GM21367 (cell line): ENCODE measurements around the gene SLC51B.
A peak's percentile ranks its signal among the peaks of the same experiment; 100 is the strongest.
"Not testable (repeated sequence)": the region's sequence is repeated elsewhere in the genome, so short reads cannot be mapped to it uniquely, and the experiment has no call there.

Experiments
- ATAC-seq: cut with Tn5 transposase; IDR thresholded peaks from one replicate; pipeline ENCODE4 v1.9.1; 2021; ENCODE audit not compliant: unreplicated experiment

SLC51B gene

DNA sequence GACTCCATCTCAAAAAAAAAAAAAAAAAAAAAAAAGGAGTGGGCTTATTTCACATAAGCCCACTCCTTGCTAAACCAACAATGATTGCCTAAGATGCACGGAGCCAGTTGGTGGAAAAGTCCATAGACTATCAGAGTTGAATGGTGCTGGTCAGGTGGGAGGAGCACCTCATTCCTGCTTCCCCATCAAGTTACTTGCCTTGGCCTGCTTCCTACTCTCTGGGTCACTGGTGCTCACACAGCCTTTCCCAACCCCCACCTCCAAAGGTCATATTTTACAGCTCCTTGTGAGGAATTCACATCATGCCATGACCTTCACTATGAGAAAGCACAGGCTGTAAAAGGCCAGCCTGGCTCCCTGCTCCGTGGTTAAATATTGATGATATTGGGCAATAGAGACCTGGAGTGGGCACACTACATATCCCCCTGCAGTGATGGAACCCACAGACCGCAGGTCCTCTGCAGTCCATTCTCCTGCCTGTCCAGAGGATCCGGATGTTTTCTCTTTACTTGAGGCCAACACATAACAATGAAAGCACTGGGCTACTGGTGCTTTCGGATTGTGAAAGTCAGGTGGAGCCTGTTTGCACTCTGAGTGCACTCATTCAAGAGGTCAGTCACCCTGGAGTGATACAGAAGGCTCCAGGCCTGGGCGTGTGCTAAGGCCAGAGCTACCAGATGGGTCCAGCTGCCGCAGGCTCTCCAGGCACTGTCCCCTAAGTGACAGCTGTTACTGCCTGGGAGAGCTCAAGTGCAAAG is at the start of gene SLC51B:
TSS of gene SLC51B (plus strand) at position 664 of the 758 bp plus-strand sequence. CDS start 4,618 bp downstream, outside the sequence.
- no peak for ATAC-seq

DNA sequence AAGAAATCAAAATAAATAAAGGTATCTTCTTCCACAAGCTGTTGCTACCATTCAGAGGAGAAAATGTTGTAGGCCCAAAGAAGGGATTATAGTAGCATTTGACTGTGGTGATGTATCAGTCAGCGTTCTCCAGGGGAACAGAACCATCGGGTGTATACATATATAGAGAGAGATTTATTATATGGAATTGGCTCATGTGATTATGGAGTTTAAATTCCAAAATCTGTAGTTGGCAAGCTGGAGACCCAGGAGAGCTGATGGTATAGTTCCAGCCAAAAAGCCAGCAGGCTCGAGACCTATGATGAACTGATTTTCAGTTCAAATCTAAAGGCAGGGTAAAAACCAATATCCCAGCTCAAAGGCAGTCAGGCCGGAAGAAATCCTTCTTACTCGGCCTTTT is 48.1 kb upstream of the SLC51B start:
- ATAC-seq = no peak

DNA sequence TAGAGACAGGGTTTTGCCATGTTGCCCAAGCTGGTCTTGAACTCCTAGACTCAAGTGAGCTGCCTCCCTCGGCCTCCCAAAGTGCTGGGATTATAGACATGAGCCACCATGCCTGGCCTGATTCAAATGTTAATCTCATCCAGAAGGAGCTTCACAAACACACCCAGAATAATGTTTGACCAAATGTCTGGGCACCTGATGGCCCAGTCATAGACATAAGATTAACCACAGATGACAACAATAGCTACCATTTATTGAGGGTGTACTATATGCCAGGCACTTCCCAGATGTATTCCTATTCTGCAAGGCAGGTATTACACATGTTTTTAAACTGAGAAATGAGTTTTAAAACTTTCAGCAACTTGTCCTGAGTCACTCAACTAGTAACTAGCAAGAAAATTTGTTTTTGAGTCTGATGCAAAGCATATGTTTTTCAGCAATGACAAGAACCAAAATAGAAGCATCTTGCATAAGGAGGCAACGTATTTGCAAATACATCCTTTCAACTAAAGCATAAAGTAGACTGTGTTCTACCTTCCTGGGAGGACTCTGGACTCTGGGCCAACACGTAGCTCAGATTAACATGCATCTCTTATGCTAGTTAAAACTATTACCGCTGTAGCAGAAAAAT is 47.3 kb upstream of the SLC51B start:
- no peak for ATAC-seq

DNA sequence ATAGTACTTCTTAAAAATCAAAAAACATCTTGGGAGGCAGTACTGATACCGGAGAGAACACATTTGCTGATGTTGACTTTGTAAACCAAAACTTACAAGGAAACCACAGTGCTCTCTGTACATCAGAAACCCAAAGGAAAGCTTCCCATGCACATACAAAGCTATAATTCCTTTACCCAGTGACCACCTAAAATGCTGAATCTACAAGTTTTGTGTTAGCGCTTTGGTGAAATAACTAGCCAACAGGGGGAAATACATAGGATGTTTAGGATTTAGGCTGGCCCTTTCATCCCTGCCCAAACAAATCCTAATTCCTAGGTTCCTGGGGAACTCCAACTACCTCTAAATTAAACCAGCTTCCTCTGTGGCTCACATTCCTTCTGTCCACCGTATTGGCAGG is 40.2 kb upstream of the SLC51B start:
- no peak for ATAC-seq

DNA sequence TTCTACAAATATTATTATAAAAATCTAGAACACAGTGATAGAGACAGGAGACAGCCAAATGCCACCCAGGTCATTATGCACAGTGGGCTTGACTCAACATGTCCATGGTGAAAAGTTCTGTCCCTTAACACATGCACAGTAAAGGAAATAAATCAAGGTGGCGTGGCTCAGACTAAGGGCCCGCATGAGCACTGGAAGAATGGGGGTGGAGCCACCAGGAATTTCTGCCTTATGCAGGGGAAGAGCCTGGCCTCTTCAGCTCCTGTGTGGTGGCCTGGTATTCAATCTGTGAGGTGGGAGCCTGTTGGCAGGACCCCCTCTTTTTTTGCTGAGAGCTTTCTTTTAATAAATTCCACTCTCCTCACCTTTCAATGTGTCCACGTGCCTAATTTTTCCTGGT is 38.3 kb upstream of the SLC51B start:
- ATAC-seq = no peak

DNA sequence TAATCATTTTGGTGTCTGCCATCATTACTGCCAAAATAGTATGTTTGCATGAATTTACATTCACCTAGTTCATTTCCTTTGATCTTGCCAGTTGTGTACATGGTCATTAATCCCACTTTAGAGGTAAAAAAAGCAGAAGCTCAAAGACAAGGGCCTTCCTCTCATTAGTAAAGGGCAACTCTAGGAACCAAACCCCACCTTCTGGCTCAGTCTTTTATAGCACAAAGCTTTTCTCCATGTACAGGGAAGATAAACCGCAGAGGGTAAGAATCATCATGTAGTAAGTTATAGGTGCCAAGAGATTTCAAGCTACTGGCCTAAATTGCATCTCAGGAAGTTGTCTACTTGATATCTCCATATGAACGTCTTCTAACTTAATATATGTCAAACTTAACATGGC is 36.2 kb upstream of the SLC51B start:
- no peak for ATAC-seq

DNA sequence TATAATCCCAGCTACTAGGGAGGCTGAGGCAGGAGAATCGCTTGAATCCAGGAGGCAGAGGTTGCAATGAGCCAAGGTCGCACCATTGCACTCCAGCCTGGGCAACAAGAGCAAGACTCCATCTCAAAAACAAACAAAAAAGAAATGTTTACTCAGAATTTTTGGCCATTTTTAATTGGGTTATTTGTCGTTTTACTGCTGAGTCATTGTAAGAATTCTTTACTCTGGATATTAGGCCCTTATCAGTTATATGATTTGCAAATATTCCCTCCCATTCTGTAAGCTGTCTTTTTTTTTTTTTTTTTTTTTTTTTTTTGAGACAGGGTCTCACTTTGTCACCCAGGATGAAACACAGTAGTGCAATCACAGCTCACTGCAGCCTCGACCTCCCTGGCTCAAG is 34.0 kb upstream of the SLC51B start:
- ATAC-seq = not testable (repeated sequence)

DNA sequence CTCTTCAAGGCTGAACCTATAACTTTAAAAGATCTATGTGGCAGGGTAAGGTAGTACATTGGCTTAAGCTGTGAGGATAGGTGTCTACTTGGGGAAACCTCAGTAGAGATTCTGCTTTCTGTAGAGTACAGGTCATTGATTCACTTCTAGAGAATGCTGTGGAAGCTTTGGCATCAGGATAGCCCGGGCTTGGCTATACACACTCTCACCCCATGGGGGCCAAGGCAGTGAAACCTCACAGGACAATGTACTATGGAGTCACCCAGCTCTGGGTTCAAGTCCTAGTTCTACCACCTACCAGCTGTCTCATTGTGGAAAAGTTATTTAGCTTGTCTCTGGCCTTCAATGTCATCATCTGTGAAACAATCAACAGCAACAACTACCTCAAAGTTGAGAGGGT is 24.8 kb upstream of the SLC51B start:
- no peak for ATAC-seq

DNA sequence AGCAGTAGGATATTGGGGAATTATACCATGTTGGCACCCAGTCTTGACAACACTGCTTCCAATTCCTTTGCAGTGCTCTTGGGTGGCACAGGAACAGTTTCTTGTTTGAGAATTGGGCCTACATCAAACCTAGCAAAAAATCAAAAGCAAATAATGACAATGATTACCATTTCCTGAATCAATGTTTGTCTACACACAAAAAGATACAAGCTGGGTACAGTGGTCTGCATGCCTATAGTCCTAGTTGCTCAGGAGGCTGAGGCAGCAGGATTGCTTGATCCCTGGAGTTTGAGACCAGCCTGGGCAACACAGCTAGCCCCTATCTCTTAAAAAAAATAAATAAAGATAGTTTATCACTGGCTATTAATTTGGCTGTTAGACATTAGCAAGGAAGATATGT is 23.7 kb upstream of the SLC51B start:
- no peak for ATAC-seq

DNA sequence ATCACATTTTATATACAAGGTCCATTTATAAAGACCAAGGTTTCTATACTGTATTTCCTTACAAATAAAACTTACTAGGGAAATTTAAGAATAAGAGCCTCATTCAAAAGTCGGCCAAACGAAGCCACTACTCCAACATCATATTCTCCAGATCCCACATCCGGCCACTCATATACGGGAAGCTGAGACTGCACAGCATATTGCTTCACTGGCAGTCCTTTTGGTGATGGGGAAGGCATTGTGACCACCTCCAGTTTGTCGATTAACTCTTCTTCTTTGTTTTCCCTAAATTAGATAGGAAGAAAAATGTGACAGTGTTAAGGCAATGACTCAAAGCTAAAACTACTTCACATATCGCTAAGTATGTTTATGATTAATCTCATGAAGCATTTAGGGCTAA is 18.4 kb upstream of the SLC51B start:
- no peak for ATAC-seq

DNA sequence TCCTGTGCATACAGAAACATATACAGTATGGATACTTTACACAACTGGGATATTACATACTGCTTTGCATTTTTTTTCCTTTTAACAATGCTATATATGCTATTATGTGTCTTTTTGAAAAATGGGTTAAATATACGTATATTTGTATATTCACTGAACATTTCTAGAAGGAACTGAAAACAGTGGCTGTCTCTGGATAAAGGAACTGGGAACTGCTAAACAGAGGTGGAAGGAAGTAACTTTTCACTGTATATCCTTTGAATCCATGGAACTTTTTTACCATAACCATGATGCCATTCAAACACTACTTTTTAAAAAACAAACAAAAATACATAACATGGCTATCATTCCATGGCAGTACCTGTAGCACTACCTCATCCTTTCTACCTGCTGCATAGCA is 17.6 kb upstream of the SLC51B start:
- no peak for ATAC-seq

DNA sequence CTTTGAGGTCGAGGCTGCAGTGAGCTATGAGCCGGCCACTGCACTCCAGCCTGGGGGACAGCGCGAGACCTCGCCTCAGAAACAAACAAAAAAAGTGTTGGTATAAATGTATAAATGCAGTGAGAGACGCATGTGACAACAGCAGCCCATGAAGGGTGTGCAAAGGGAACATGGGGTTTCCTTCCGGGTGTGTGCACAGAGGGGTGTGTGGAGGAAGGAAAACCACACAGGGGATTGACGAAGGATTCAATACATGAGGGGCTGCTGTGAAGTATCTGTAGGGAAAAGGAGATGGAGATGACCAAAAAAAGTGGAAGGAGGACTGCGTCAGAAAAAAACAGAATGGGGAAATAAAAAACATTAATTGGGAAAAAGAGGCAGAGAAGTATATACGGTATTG is 16.8 kb upstream of the SLC51B start:
- no peak for ATAC-seq

DNA sequence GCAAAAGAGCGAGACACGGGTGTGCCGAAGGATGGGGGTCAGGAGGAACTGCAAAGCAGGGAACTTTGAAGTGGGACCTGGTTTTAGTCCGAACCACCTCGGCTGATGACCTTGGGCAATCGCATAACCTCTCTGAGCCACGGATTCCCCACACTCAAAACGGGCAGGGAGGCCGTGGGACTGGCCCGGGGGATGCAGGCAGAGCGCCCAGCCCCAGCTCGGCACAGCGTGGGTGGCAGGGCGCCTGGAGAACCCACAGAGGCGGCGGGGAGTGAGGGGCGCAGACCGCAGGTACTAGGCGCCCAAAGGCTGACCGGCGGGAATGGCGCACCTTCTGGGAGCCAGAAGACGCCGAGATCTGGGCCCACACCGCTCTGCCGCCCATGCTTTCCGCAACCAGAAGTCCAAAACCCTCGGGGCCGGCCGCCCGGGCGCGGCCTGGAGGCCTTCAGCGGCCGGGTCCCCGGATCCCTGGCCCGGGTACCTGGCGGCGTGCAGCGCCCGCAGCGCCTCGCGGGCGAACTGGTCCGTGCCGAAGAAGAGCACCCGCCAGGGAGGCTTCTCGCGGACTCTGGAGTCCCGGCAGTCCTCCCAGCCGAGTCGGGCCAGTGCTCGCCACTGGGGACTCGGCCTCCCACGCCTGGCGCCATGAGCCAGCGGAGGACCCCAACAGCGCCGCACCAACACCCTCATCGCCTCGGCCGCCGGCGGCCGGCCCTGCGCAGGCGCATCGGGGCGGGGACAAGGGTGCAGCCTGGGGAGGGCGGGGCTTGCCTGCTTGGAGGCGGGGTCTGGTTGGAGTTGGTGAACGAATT is 16.1 kb upstream of the SLC51B start, which contains the start of gene MTFMT:
TSS of gene MTFMT (minus strand) at position 719 of the 815 bp plus-strand sequence. CDS start at position 693, 26 bp downstream.
- ATAC-seq = peak; percentile 58

DNA sequence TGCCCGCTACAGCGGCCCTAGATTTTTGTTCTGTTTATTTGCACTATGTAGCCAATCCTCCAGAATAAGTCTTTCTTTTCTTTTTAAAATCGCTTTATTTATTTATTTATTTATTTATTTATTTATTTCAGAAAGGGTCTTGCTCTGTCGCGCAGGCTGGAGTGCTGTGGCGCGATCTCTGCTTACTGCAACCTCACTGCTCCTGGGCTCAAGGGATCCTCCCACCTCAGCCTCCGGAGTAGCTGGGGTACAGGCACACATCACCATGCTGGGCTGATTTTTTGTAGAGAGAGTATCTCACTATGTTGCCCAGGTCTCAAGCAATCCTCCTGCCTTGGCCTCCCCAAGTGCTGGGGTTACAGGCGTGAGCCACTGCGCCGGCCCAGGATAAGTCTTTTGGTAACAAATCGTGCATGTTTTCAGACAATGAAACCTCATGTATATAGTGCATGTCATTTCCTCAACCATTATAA is 15.4 kb upstream of the SLC51B start:
- ATAC-seq = no peak

DNA sequence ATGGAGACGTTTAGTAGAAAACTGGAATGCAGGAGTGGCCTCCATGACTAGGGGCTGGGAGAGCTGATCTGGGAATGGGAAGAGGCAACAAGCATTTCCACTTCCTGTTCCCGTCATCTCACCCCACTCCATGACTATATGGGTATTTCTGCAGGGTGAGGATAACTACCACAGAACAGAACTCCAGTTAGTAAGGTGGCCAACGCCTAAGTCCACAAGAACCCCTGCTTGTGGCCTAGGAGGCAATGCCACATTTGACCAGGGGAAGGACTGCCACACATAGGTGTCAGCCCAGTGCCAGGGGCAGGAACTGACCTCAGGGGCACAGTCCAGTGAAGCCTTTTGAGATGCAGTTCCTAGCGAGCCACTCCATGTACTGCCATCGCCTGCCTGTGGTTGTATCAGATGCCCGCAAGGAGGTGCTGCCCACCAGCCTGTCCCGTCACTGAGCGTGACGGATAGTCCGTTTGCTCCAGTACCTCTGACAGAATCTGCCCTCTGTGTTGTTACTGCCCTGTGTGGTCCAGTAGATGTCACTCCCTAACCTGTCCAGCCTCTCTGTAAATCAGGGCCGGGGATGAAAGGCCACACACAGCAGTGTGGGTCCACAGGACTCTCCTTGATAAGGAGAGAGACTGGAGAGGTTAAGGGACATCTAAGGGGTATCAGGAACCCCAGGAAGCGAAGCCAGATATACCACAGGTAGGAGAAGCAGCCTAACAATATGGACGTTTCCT is 12.2 kb upstream of the SLC51B start:
- ATAC-seq = no peak

DNA sequence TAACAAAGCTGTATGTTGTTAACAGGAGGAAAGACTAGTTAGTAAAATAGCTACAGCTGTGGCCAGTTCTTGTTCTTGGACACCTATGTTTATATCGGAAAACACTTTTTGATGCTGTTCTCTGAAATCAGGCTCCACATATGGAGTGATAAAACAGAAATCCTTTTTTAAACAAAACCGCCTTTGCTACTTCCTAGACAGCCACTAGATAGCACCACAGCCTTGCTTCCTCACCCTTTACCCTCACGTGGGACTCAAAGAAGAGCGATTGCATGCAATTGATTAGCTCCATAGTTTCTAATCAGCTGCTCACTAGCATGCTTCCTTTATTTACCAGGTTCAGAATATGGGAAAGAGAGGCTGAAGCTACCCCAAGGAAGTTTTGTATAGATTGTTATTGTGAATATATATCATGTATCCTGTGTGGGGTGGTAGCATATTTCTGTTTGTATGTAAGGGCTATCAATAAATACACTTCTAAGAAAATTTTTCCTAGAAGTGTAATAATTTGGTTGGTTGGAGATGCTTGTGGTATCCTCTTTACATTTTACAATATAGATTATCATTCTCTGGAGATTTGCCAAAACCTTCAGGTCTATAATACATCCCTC is 11.4 kb upstream of the SLC51B start:
- no peak for ATAC-seq

DNA sequence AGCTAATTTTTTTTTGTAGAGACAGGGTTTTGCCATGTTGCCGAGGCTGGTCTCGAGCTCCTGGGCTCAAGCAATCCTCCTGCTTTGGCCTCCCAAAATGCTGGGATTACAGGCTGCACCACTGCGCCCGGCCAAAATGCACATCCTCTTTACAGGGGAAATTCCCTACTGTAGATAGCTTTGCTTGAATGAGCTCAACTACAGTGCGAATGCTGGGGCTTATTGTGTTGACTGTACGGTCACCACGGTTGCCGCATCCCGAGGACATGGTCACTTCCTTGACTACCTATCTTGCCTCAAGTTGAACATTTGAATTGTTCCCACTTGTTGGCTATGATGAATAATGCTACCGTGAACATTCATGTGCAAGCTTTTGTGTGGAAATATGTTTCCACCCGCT is 10.5 kb upstream of the SLC51B start:
- no peak for ATAC-seq

DNA sequence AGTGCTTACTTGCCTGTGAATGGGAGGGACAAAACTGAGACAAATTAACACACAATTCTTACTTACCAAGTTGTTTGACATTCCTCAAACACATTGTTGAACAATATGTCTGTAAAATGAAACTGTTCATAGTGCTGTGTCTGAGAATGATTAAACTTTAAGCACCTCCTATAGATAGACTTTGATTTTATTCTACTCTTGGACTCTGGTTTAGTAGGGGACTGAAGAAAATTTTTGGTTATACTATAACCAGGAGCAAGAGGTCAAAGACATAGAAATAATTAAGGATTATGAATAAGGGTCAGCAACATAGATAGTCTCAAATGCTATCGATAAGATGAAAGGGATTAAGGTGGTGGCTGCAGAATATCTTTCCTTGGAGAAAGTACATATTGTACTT is 7.9 kb upstream of the SLC51B start:
- no peak for ATAC-seq

DNA sequence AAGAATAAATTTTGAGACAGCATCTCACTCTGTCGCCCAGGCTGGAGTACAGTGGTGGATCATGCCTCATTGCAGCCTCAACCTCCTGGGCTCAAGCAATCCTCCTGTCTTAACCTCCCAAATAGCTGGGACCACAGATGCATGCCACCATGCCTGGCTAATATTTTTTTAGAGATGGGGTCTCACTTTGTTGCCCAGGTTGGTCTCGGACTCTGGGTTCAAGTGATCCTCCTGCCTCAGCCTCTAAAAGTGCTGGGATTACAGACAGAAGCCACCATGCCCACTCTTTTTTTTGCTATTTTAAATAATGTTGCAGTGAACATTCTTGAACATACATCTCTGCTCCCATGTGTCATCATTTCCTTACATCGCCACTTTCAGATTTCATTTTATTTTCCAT is 6.8 kb upstream of the SLC51B start:
- no peak for ATAC-seq

DNA sequence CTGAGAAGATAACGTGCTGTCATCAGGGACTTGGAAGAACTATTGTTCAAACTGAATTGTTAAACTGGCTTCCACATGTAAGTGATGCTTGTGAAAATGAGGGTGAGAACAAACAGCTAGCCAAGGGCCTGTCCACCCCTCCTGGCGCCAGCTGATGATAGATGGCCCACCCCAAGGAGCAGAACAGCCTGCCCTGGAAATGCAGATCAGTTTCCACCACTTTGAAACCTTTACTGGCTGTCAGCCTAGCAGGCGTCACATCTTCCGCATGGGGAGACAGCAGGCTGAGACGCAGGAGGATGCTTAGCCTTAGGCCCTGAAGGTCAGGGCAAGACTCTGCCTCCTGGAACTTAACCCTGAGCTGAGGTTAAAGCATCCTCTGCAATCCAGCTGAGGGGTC is 6.4 kb upstream of the SLC51B start:
- no peak for ATAC-seq

DNA sequence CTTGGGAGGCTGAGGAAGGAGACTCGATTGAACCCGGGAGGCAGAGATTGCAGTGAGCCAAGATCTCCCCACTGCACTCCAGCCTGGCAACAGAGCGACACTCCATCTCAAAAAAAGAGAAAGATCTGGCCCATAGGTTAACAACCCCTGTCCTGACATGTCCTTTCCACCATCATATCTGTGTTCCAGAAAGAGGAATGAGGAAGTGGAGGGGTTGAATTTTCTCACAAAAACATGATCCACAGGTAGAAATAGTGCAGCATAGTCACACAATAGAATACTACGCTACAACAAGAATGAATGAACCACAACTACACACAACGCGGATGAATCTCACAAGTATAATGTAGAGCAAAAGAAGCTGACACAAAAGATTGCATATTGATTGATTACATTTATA is 4.7 kb upstream of the SLC51B start:
- ATAC-seq = no peak
